H1 (cell line): ENCODE data around the gene PITX1.

Experiments
- CBX8 ChIP-seq: fragments of 300-800, 300-1000 bp; sonication (generic); IDR thresholded peaks from 2 replicates; pipeline ENCODE4 v1.7.1; 2016; ENCODE audit warnings: low read depth, low read length, borderline replicate concordance
- CHD2 ChIP-seq: IDR thresholded peaks from 2 replicates; pipeline ENCODE4 v1.6.1; 2012; ENCODE audit warnings: low read length, improper control_type of control experiment
- EZH2 ChIP-seq: fragments of 200-600 bp; sonication (generic); IDR thresholded peaks from 2 replicates; pipeline ENCODE4 v1.7.1; 2012; ENCODE audit warnings: low read depth, mild to moderate bottlenecking, moderate library complexity, low read length, inconsistent platforms; ENCODE audit not compliant: severe bottlenecking
- GABPA ChIP-seq: IDR thresholded peaks from 2 replicates; pipeline ENCODE4 v1.6.1; 2011; ENCODE audit warnings: mild to moderate bottlenecking, low read length, moderate library complexity, borderline replicate concordance; ENCODE audit not compliant: insufficient read depth
- KDM1A ChIP-seq: fragments of 200-600, 300-600 bp; sonication (generic); IDR thresholded peaks from 2 replicates; pipeline ENCODE4 v1.7.1; 2016; ENCODE audit warnings: mild to moderate bottlenecking, low read length, borderline replicate concordance
- RAD21 ChIP-seq, 2 experiments: IDR thresholded peaks in 1 of 2; conservative IDR thresholded peaks in 1 of 2; 2 replicates each; pipeline ENCODE4 v1.6.1; 2011; ENCODE audit warnings: low read depth in 2 of 2, low read length in 2 of 2, improper control_type of control experiment in 1 of 2, inconsistent platforms in 1 of 2, mild to moderate bottlenecking in 1 of 2, moderate library complexity in 1 of 2
- RFX5 ChIP-seq: IDR thresholded peaks from 2 replicates; pipeline ENCODE4 v1.6.1; 2011; ENCODE audit warnings: low read depth, low read length, improper control_type of control experiment, borderline replicate concordance
- SIN3A ChIP-seq, 2 experiments: IDR thresholded peaks in 1 of 2; conservative IDR thresholded peaks in 1 of 2; 2 replicates each; pipeline ENCODE4 v1.6.1; 2011 to 2012; ENCODE audit warnings: low read length in 2 of 2, improper control_type of control experiment in 1 of 2, low read depth in 1 of 2, mild to moderate bottlenecking in 1 of 2
- SIX5 ChIP-seq: IDR thresholded peaks from 2 replicates; pipeline ENCODE4 v1.6.1; 2011; ENCODE audit warnings: mild to moderate bottlenecking, low read depth, low read length
- SP1 ChIP-seq: IDR thresholded peaks from 2 replicates; pipeline ENCODE4 v1.6.1; 2011; ENCODE audit warnings: low read depth, low read length
- TAF1 ChIP-seq: IDR thresholded peaks from 2 replicates; pipeline ENCODE4 v1.6.1; 2011; ENCODE audit warnings: mild to moderate bottlenecking, low read depth, low read length
- TEAD4 ChIP-seq: IDR thresholded peaks from 2 replicates; pipeline ENCODE4 v1.6.1; 2012; ENCODE audit warnings: low read depth, low read length, inconsistent platforms, mixed read lengths
- TF ChIP-seq, protein P1 (sequence below), 3 experiments: IDR thresholded peaks; 1 replicate in 2 of 3; 2 replicates in 1 of 3; pipeline versions ENCODE4 v1.5.1 to v1.6.1; 2011; ENCODE audit warnings: low read length in 3 of 3, mild to moderate bottlenecking in 3 of 3, inconsistent platforms in 2 of 3, low read depth in 1 of 3, moderate library complexity in 1 of 3; ENCODE audit not compliant: insufficient read depth in 1 of 3; ENCODE audit errors: control extremely low read depth in 1 of 3
- TF ChIP-seq, protein P2 (sequence below): fragments of 300-600 bp; sonication (generic); IDR thresholded peaks from 2 replicates; pipeline ENCODE4 v1.7.1; 2012; ENCODE audit warnings: low read length, moderate library complexity, mild to moderate bottlenecking, inconsistent platforms; ENCODE audit not compliant: insufficient replicate concordance

- no peak for TF ChIP-seq CHD2
- no peak for TF ChIP-seq TEAD4
- no peak for TF ChIP-seq RAD21 (IDR thresholded peaks at IDR 0.05 in 1 of 2, conservative IDR thresholded peaks at IDR 0.05 in 1 of 2; ENCODE audit: low read depth in 2 of 2, low read length in 2 of 2)
- TF ChIP-seq TAF1, result no peak
- no peak for TF ChIP-seq SP1
- no peak for TF ChIP-seq GABPA
- TF ChIP-seq EZH2, result no peak
- TF ChIP-seq KDM1A, result no peak
- no peak for TF ChIP-seq SIX5
- TF ChIP-seq CBX8, result no peak
- TF ChIP-seq RFX5, result no peak
- TF ChIP-seq, protein P1, sequence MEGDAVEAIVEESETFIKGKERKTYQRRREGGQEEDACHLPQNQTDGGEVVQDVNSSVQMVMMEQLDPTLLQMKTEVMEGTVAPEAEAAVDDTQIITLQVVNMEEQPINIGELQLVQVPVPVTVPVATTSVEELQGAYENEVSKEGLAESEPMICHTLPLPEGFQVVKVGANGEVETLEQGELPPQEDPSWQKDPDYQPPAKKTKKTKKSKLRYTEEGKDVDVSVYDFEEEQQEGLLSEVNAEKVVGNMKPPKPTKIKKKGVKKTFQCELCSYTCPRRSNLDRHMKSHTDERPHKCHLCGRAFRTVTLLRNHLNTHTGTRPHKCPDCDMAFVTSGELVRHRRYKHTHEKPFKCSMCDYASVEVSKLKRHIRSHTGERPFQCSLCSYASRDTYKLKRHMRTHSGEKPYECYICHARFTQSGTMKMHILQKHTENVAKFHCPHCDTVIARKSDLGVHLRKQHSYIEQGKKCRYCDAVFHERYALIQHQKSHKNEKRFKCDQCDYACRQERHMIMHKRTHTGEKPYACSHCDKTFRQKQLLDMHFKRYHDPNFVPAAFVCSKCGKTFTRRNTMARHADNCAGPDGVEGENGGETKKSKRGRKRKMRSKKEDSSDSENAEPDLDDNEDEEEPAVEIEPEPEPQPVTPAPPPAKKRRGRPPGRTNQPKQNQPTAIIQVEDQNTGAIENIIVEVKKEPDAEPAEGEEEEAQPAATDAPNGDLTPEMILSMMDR (IDR thresholded peaks at IDR 0.05; ENCODE audit: control extremely low read depth in 1 of 3, insufficient read depth in 1 of 3, low read depth in 1 of 3, low read length in 3 of 3), result no peak
- TF ChIP-seq, protein P2, sequence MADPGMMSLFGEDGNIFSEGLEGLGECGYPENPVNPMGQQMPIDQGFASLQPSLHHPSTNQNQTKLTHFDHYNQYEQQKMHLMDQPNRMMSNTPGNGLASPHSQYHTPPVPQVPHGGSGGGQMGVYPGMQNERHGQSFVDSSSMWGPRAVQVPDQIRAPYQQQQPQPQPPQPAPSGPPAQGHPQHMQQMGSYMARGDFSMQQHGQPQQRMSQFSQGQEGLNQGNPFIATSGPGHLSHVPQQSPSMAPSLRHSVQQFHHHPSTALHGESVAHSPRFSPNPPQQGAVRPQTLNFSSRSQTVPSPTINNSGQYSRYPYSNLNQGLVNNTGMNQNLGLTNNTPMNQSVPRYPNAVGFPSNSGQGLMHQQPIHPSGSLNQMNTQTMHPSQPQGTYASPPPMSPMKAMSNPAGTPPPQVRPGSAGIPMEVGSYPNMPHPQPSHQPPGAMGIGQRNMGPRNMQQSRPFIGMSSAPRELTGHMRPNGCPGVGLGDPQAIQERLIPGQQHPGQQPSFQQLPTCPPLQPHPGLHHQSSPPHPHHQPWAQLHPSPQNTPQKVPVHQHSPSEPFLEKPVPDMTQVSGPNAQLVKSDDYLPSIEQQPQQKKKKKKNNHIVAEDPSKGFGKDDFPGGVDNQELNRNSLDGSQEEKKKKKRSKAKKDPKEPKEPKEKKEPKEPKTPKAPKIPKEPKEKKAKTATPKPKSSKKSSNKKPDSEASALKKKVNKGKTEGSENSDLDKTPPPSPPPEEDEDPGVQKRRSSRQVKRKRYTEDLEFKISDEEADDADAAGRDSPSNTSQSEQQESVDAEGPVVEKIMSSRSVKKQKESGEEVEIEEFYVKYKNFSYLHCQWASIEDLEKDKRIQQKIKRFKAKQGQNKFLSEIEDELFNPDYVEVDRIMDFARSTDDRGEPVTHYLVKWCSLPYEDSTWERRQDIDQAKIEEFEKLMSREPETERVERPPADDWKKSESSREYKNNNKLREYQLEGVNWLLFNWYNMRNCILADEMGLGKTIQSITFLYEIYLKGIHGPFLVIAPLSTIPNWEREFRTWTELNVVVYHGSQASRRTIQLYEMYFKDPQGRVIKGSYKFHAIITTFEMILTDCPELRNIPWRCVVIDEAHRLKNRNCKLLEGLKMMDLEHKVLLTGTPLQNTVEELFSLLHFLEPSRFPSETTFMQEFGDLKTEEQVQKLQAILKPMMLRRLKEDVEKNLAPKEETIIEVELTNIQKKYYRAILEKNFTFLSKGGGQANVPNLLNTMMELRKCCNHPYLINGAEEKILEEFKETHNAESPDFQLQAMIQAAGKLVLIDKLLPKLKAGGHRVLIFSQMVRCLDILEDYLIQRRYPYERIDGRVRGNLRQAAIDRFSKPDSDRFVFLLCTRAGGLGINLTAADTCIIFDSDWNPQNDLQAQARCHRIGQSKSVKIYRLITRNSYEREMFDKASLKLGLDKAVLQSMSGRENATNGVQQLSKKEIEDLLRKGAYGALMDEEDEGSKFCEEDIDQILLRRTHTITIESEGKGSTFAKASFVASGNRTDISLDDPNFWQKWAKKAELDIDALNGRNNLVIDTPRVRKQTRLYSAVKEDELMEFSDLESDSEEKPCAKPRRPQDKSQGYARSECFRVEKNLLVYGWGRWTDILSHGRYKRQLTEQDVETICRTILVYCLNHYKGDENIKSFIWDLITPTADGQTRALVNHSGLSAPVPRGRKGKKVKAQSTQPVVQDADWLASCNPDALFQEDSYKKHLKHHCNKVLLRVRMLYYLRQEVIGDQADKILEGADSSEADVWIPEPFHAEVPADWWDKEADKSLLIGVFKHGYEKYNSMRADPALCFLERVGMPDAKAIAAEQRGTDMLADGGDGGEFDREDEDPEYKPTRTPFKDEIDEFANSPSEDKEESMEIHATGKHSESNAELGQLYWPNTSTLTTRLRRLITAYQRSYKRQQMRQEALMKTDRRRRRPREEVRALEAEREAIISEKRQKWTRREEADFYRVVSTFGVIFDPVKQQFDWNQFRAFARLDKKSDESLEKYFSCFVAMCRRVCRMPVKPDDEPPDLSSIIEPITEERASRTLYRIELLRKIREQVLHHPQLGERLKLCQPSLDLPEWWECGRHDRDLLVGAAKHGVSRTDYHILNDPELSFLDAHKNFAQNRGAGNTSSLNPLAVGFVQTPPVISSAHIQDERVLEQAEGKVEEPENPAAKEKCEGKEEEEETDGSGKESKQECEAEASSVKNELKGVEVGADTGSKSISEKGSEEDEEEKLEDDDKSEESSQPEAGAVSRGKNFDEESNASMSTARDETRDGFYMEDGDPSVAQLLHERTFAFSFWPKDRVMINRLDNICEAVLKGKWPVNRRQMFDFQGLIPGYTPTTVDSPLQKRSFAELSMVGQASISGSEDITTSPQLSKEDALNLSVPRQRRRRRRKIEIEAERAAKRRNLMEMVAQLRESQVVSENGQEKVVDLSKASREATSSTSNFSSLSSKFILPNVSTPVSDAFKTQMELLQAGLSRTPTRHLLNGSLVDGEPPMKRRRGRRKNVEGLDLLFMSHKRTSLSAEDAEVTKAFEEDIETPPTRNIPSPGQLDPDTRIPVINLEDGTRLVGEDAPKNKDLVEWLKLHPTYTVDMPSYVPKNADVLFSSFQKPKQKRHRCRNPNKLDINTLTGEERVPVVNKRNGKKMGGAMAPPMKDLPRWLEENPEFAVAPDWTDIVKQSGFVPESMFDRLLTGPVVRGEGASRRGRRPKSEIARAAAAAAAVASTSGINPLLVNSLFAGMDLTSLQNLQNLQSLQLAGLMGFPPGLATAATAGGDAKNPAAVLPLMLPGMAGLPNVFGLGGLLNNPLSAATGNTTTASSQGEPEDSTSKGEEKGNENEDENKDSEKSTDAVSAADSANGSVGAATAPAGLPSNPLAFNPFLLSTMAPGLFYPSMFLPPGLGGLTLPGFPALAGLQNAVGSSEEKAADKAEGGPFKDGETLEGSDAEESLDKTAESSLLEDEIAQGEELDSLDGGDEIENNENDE, result no peak
- TF ChIP-seq SIN3A (conservative IDR thresholded peaks at IDR 0.05 in 1 of 2, IDR thresholded peaks at IDR 0.05 in 1 of 2; ENCODE audit: low read depth in 1 of 2, low read length in 2 of 2), result no peak
Measured at GRCh38 chr5:134979416-134979815, 54.6 kb downstream of the PITX1 start.
